IMR-90 (cell line): Measurements from ENCODE around the gene OR51M1. TPM values are rescaled to one million over a fixed set of nuclear protein-coding genes. Genes with fewer than 3 reads are reported as not detected.

Experiments used
- ATAC-seq: fragments of 200-7000 bp; cut with Tn5 transposase; 2 replicates; pipeline ENCODE4 v1.9.1; 2020; ENCODE audit warnings: low read depth, mild to moderate bottlenecking, moderate library complexity
- BruUV-seq: library from RNA; stranded (reverse); fragments of 400-500 nt; replicated peaks from 2 replicates; lab custom pipeline; 2021; lab: Mats Ljungman, UMichigan
- CTCF ChIA-PET: fragments of 300-600 bp; formaldehyde crosslinking; extraction: SDS; loops from one replicate; lab custom pipeline; 2021; ENCODE audit warnings: antibody characterized with exemption; lab: Yijun Ruan, JAX
- POLR2A ChIA-PET: fragments of 300-600 bp; sonication (Branson Sonifier 250); formaldehyde crosslinking; loops from one replicate; lab custom pipeline; 2022; ENCODE audit warnings: antibody characterized with exemption; ENCODE audit not compliant: unreplicated experiment; lab: Charles Lee
- DNase-seq: peaks from one replicate; pipeline ENCODE4 v3.0.0; 2013
- H2AFZ ChIP-seq: replicated peaks from 2 replicates; pipeline ENCODE3; 2013; ENCODE audit warnings: low read length, mild to moderate bottlenecking; ENCODE audit not compliant: poor library complexity
- H2AK5ac ChIP-seq: 2 replicates; pipeline ENCODE4 v1.6.1; 2013; ENCODE audit warnings: low read depth, low read length, inconsistent platforms
- H2AK9ac ChIP-seq: replicated peaks from 2 replicates; pipeline ENCODE3; 2013; ENCODE audit warnings: mild to moderate bottlenecking, low read depth, low read length, moderate library complexity; ENCODE audit not compliant: poor library complexity
- H2BK120ac ChIP-seq: 2 replicates; pipeline ENCODE4 v1.6.1; 2013; ENCODE audit warnings: low read depth, low read length, inconsistent platforms
- H2BK15ac ChIP-seq: 3 replicates; pipeline ENCODE4 v1.6.1; 2013; ENCODE audit warnings: low read depth, low read length, inconsistent platforms
- H2BK20ac ChIP-seq: 2 replicates; pipeline ENCODE4 v1.6.1; 2013; ENCODE audit warnings: low read depth, mild to moderate bottlenecking, inconsistent platforms, low read length, moderate library complexity
- H2BK5ac ChIP-seq: 2 replicates; pipeline ENCODE4 v1.6.1; 2013; ENCODE audit warnings: mild to moderate bottlenecking, low read depth, low read length, inconsistent platforms; ENCODE audit not compliant: poor library complexity, severe bottlenecking
- H3K14ac ChIP-seq: replicated peaks from 2 replicates; pipeline ENCODE4 v1.6.1; 2013; ENCODE audit warnings: low read depth, low read length, inconsistent platforms
- H3K18ac ChIP-seq: 2 replicates; pipeline ENCODE4 v1.6.1; 2013; ENCODE audit warnings: low read depth, low read length, control low read depth
- H3K23ac ChIP-seq: 2 replicates; pipeline ENCODE4 v1.6.1; 2013; ENCODE audit warnings: low read depth, low read length, inconsistent platforms
- H3K27ac ChIP-seq: 2 replicates; pipeline ENCODE4 v1.5.1; 2013; ENCODE audit warnings: mild to moderate bottlenecking, control low read depth, low read length; ENCODE audit not compliant: insufficient read depth
- H3K27me3 ChIP-seq: 2 replicates; pipeline ENCODE4 v1.6.1; 2013; ENCODE audit warnings: low read length; ENCODE audit not compliant: control insufficient read depth, insufficient read depth
- H3K36me3 ChIP-seq: 2 replicates; pipeline ENCODE4 v1.6.1; 2013; ENCODE audit warnings: low read length, mixed read lengths; ENCODE audit not compliant: control insufficient read depth, insufficient read depth
- H3K4ac ChIP-seq: 2 replicates; pipeline ENCODE4 v1.6.1; 2013; ENCODE audit warnings: low read depth, low read length, inconsistent platforms
- H3K4me1 ChIP-seq: 2 replicates; pipeline ENCODE4 v1.6.1; 2013; ENCODE audit warnings: low read length, mixed read lengths; ENCODE audit not compliant: control insufficient read depth, insufficient read depth
- H3K4me2 ChIP-seq: 2 replicates; pipeline ENCODE4 v1.6.1; 2013; ENCODE audit warnings: low read depth, mild to moderate bottlenecking, control low read depth, low read length, moderate library complexity
- H3K4me3 ChIP-seq: 2 replicates; pipeline ENCODE4 v1.5.1; 2013; ENCODE audit warnings: low read depth, mild to moderate bottlenecking, control low read depth, low read length, moderate library complexity; ENCODE audit not compliant: insufficient read depth
- H3K56ac ChIP-seq: 2 replicates; pipeline ENCODE4 v1.6.1; 2013; ENCODE audit warnings: low read length, inconsistent platforms; ENCODE audit not compliant: insufficient read depth; ENCODE audit errors: extremely low read depth
- H3K79me1 ChIP-seq, 2 experiments: 2 replicates each; pipeline ENCODE4 v1.6.1; 2013; ENCODE audit warnings: low read length in 2 of 2, inconsistent platforms in 1 of 2, low read depth in 1 of 2
- H3K9ac ChIP-seq: 2 replicates; pipeline ENCODE4 v1.6.1; 2013; ENCODE audit warnings: low read depth, low read length, control low read depth
- H3K9me1 ChIP-seq: 2 replicates; pipeline ENCODE4 v1.6.1; 2013; ENCODE audit warnings: low read length, inconsistent platforms; ENCODE audit not compliant: insufficient read depth
- H3K9me3 ChIP-seq: 2 replicates; pipeline ENCODE4 v1.6.1; 2013; ENCODE audit warnings: low read length; ENCODE audit not compliant: control insufficient read depth, insufficient read depth
- H4K20me1 ChIP-seq: 2 replicates; pipeline ENCODE4 v1.6.1; 2013; ENCODE audit warnings: low read length, inconsistent platforms; ENCODE audit not compliant: insufficient read depth
- H4K5ac ChIP-seq: 2 replicates; pipeline ENCODE4 v1.6.1; 2013; ENCODE audit warnings: mild to moderate bottlenecking, low read depth, low read length, control low read depth
- H4K8ac ChIP-seq, 2 experiments: 2 replicates each; pipeline ENCODE4 v1.6.1; 2013; ENCODE audit warnings: low read depth in 2 of 2, low read length in 2 of 2, control low read depth in 1 of 2, inconsistent platforms in 1 of 2
- H4K91ac ChIP-seq: 2 replicates; pipeline ENCODE4 v1.6.1; 2013; ENCODE audit warnings: low read depth, low read length, inconsistent platforms; ENCODE audit not compliant: insufficient read depth
- BHLHE40 ChIP-seq: fragments of 150-350 bp; IDR thresholded peaks from 2 replicates; pipeline ENCODE4 v1.6.1; 2016; ENCODE audit warnings: mild to moderate bottlenecking, low read depth, low read length
- CEBPB ChIP-seq: IDR thresholded peaks from 2 replicates; pipeline ENCODE4 v1.6.1; 2012; ENCODE audit warnings: low read depth, low read length, improper control_type of control experiment
- CHD1 ChIP-seq: IDR thresholded peaks from 2 replicates; pipeline ENCODE4 v1.6.1; 2012; ENCODE audit warnings: low read depth, low read length, improper control_type of control experiment
- ELK1 ChIP-seq: fragments of 150-350 bp; IDR thresholded peaks from 2 replicates; pipeline ENCODE4 v1.6.1; 2016; ENCODE audit warnings: low read depth, mild to moderate bottlenecking, low read length, moderate library complexity, borderline replicate concordance
- FOS ChIP-seq: fragments of 150-350 bp; IDR thresholded peaks from 2 replicates; pipeline ENCODE4 v1.6.1; 2016; ENCODE audit warnings: low read depth, low read length
- MAFK ChIP-seq: IDR thresholded peaks from 2 replicates; pipeline ENCODE4 v1.6.1; 2012; ENCODE audit warnings: low read depth, low read length, improper control_type of control experiment
- MAZ ChIP-seq: IDR thresholded peaks from 2 replicates; pipeline ENCODE4 v1.6.1; 2012; ENCODE audit warnings: low read depth, mild to moderate bottlenecking, low read length, improper control_type of control experiment, moderate library complexity, borderline replicate concordance
- MXI1 ChIP-seq: IDR thresholded peaks from 2 replicates; pipeline ENCODE4 v1.6.1; 2012; ENCODE audit warnings: low read depth, mild to moderate bottlenecking, low read length, moderate library complexity, borderline replicate concordance
- NFE2L2 ChIP-seq: fragments of 150-350 bp; IDR thresholded peaks from 2 replicates; pipeline ENCODE4 v1.6.1; 2016; ENCODE audit warnings: low read depth, mild to moderate bottlenecking, low read length
- POLR2A ChIP-seq: IDR thresholded peaks from 2 replicates; pipeline ENCODE4 v1.6.1; 2012; ENCODE audit warnings: mild to moderate bottlenecking, low read depth, low read length
- RAD21 ChIP-seq: IDR thresholded peaks from 2 replicates; pipeline ENCODE4 v1.6.1; 2012; ENCODE audit warnings: low read length, improper control_type of control experiment
- RCOR1 ChIP-seq: IDR thresholded peaks from 2 replicates; pipeline ENCODE4 v1.6.1; 2012; ENCODE audit warnings: mild to moderate bottlenecking, low read length, improper control_type of control experiment; ENCODE audit not compliant: insufficient replicate concordance
- SMC3 ChIP-seq: fragments of 150-350 bp; IDR thresholded peaks from 2 replicates; pipeline ENCODE4 v1.6.1; 2016; ENCODE audit warnings: low read depth, mild to moderate bottlenecking, antibody characterized with exemption, low read length, moderate library complexity
- WGBS, 2 experiments: methylation state at CpG; one replicate each; pipeline versions ENCODE4 v1.1.5 to v1.1.7; 2013; ENCODE audit warnings: missing lambda C conversion rate in 2 of 2; ENCODE audit not compliant: insufficient read length in 1 of 2; ENCODE audit errors: extremely low coverage in 2 of 2; 5-methylcytosine and 5-hydroxymethylcytosine counted together
- dilution Hi-C: fragments of 300-500 bp; cut with HindIII; formaldehyde crosslinking; loops from one replicate; pipeline ENCODE4 v1.14.3; 2018; ENCODE audit warnings: low sequenced_read_pairs; ENCODE audit not compliant: unreplicated experiment
- in situ Hi-C: fragments of 300-500 bp; cut with MboI; formaldehyde crosslinking; loops from 3 replicates; pipeline ENCODE4 v1.14.3; 2019; ENCODE audit warnings: low sequenced_read_pairs, inconsistent platforms, mixed read lengths
- intact Hi-C: fragments of 100-400 bp; cut with micrococcal nuclease; formaldehyde crosslinking; loops from 2 replicates; pipeline ENCODE4 v1.10.0; 2022
- polyA plus RNA-seq, 3 experiments: library from polyadenylated mRNA; depleted of rRNA; stranded (reverse); fragments of >200 nt; gene quantifications; 2 replicates each; pipeline ENCODE4 v1.2.3, GENCODE V29; 2012; ENCODE audit warnings: low replicate concordance in 1 of 3
- total RNA-seq: library from RNA; depleted of rRNA; stranded (reverse); fragments of >200 nt; gene quantifications from 2 replicates; pipeline ENCODE4 v1.2.3, GENCODE V29; 2012
- TF ChIP-seq, protein P1 (sequence below): fragments of 150-350 bp; IDR thresholded peaks from 2 replicates; pipeline ENCODE4 v1.6.1; 2017; ENCODE audit warnings: mild to moderate bottlenecking, antibody characterized with exemption, low read length, low read depth
- TF ChIP-seq, protein P2 (sequence below): conservative IDR thresholded peaks from 2 replicates; pipeline ENCODE4 v1.5.1; 2012; ENCODE audit warnings: mild to moderate bottlenecking, low read depth, low read length, improper control_type of control experiment

OR51M1 gene
- total and polyA plus RNA-seq, 2 of the 4 experiments (the other 2 are of a cell fraction), result 0.54 to 0.87 TPM

GRCh38 chr11:5420993-5421392 lies 37.4 kb downstream of the OR51M1 start:
- TF ChIP-seq, protein P1, sequence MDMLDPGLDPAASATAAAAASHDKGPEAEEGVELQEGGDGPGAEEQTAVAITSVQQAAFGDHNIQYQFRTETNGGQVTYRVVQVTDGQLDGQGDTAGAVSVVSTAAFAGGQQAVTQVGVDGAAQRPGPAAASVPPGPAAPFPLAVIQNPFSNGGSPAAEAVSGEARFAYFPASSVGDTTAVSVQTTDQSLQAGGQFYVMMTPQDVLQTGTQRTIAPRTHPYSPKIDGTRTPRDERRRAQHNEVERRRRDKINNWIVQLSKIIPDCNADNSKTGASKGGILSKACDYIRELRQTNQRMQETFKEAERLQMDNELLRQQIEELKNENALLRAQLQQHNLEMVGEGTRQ, result no peak
- TF ChIP-seq MAZ (no peak), CHD1 (no peak), RCOR1 (no peak), SMC3 (no peak), ELK1 (no peak), CEBPB (no peak), RAD21 (no peak), NFE2L2 (no peak), FOS (no peak), BHLHE40 (no peak), MXI1 (no peak), MAFK (no peak), POLR2A (no peak)
- TF ChIP-seq, protein P2, sequence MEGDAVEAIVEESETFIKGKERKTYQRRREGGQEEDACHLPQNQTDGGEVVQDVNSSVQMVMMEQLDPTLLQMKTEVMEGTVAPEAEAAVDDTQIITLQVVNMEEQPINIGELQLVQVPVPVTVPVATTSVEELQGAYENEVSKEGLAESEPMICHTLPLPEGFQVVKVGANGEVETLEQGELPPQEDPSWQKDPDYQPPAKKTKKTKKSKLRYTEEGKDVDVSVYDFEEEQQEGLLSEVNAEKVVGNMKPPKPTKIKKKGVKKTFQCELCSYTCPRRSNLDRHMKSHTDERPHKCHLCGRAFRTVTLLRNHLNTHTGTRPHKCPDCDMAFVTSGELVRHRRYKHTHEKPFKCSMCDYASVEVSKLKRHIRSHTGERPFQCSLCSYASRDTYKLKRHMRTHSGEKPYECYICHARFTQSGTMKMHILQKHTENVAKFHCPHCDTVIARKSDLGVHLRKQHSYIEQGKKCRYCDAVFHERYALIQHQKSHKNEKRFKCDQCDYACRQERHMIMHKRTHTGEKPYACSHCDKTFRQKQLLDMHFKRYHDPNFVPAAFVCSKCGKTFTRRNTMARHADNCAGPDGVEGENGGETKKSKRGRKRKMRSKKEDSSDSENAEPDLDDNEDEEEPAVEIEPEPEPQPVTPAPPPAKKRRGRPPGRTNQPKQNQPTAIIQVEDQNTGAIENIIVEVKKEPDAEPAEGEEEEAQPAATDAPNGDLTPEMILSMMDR, result no peak
- no peaks in the 10 kb centered on the region for H3K9me1 ChIP-seq
- H2BK20ac ChIP-seq, result no peak overlapping the region
- in situ Hi-C loops (no loop called here), intact Hi-C loops (no loop called here), dilution Hi-C loops (no loop called here)
- no peaks in the 10 kb centered on the region for H4K20me1 ChIP-seq
- H3K23ac ChIP-seq, result no peak overlapping the region
- no peak overlapping the region for H3K18ac ChIP-seq
- no peak overlapping the region for H2AK5ac ChIP-seq
- H3K27me3 ChIP-seq, result no peaks in the 10 kb centered on the region
- H4K8ac ChIP-seq, result no peak overlapping the region
- H4K5ac ChIP-seq, result no peak overlapping the region
- no peaks in the 10 kb centered on the region for H3K36me3 ChIP-seq
- H3K4ac ChIP-seq, result no peak overlapping the region
- no peak overlapping the region for H3K9ac ChIP-seq
- no CpG with 5 or more reads among the region's 5 CpGs for WGBS, 2 experiments
- no peak overlapping the region for H3K56ac ChIP-seq
- no peak overlapping the region for H3K4me2 ChIP-seq
- ChIA-PET POLR2A (no interaction called here), CTCF (no interaction called here)
- H3K4me3 ChIP-seq, result no peak overlapping the region
- no peak overlapping the region for H2BK5ac ChIP-seq
- H3K79me1 ChIP-seq, result no peaks in the 10 kb centered on the region
- H2BK15ac ChIP-seq, result no peak overlapping the region
- H2BK120ac ChIP-seq, result no peak overlapping the region
- H4K91ac ChIP-seq, result no peak overlapping the region
- BruUV-seq, result no TSS peak
- H3K14ac ChIP-seq, result no peak overlapping the region
- no peaks in the 10 kb centered on the region for H3K4me1 ChIP-seq
- H3K9me3 ChIP-seq, result no peaks in the 10 kb centered on the region
- ATAC-seq (no peak), DNase-seq (no peak)
- H2AK9ac ChIP-seq, result no peak overlapping the region
- H3K27ac ChIP-seq, result no peak overlapping the region
- H2AFZ ChIP-seq, result no peak overlapping the region
